ENCODE measurements around the gene PLEKHJ1.

Gene PLEKHJ1

GRCh38 chr19:2249010-2249866 lies 13.1 kb upstream of the PLEKHJ1 start, which contains the start of gene AMH:
Gene AMH, plus strand, starts transcription at chr19:2249323. Its CDS starts 10 bp downstream, at chr19:2249333.
- no peak for DNase-seq

- no peak for DNase-seq
These were observed 12.2 kb upstream of the PLEKHJ1 start for GRCh38 chr19:2248136-2249009.

GRCh38 chr19:2247433-2248101 lies 11.4 kb upstream of the PLEKHJ1 start:
- no peak for DNase-seq

- no peak for DNase-seq
These were observed 10.8 kb upstream of the PLEKHJ1 start for GRCh38 chr19:2246801-2247361.

GRCh38 chr19:2246014-2246620 lies 10.0 kb upstream of the PLEKHJ1 start:
- no peak for DNase-seq

- no peak for DNase-seq
These were observed 9.1 kb upstream of the PLEKHJ1 start for GRCh38 chr19:2245273-2245672.

- no peak for DNase-seq
These were observed 8.4 kb upstream of the PLEKHJ1 start for GRCh38 chr19:2244486-2244885.

GRCh38 chr19:2244125-2244411 lies 7.9 kb upstream of the PLEKHJ1 start:
- no peak for DNase-seq

- DNase-seq: no peak
These were observed 7.4 kb upstream of the PLEKHJ1 start for GRCh38 chr19:2243274-2244124.

GRCh38 chr19:2242816-2243215 lies 6.7 kb upstream of the PLEKHJ1 start:
- DNase-seq: no peak

GRCh38 chr19:2242092-2242537 lies 6.0 kb upstream of the PLEKHJ1 start:
- DNase-seq: no peak

GRCh38 chr19:2240881-2241760 lies 5.0 kb upstream of the PLEKHJ1 start:
- DNase-seq: no peak

GRCh38 chr19:2239771-2240770 lies 3.9 kb upstream of the PLEKHJ1 start:
- no peak for DNase-seq

- no peak for DNase-seq
These were observed 3.0 kb upstream of the PLEKHJ1 start for GRCh38 chr19:2239173-2239572.

GRCh38 chr19:2237869-2238153 lies 1.7 kb upstream of the PLEKHJ1 start:
- DNase-seq: no peak

GRCh38 chr19:2237051-2237868 lies 1.1 kb upstream of the PLEKHJ1 start:
- DNase-seq: no peak

- no peak for DNase-seq
These were observed 140 bp downstream of the PLEKHJ1 start for GRCh38 chr19:2236064-2236313.

GRCh38 chr19:2235381-2236063 lies 607 bp downstream of the PLEKHJ1 start:
- DNase-seq: peak; percentile 87

All from NCI-H2029 treated with DMSO at 0.1 percent for 48 hours (cell line).